ENCODE data around the gene MAEA.

Gene MAEA

DNA sequence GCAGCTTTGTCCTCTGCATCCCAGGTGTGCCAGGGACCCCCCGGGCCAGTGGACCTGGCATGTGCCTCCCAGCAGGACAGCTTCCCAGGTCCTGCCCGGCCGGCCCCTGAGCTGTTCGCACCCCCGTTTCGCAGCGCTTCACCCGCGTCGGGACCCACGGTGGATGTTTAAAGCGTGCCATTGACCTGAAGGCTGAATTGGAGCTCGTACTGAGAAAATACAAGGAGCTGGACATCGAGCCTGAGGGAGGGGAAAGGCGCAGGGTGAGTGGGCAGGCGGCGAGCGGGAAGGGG, 65.2 kb downstream of the MAEA start:
- peaks cover 0 to 58% (median 7%) of the 10 kb centered on the region in 11 experiments; a peak in 11 of 22 replicates for H3K36me3 ChIP-seq

DNA sequence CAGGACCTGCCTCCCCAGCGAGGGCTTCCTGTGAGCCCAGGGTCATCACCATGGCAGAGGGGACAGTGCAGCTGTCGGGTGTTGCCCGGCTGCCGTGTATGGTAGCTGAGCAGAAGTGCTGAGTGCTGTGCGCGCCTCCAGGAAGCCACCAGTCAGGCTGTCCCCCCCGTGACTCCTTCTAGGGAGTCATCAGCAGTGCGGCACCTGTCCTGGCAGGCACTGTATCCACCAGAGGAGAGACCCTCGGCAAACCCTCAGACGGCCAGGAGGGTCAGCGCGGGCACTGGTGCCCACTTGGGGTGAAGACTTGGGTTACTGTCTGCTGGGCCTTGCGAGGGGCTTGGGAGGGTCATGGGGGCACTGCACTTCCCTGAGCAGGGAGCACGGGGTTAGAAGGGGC, 65.7 kb downstream of the MAEA start:
- H3K27ac ChIP-seq = no peak overlapping the region
- H3K9ac ChIP-seq = no peak overlapping the region
- H3K4me2 ChIP-seq = no peak overlapping the region
- peaks cover 0 to 4% (median 0%) of the 10 kb centered on the region in 11 experiments; a peak in 1 of 22 replicates for H3K27me3 ChIP-seq
- H4K20me1 ChIP-seq = peaks cover 0 to 60% (median 9%) of the 10 kb centered on the region in 11 experiments; a peak in 10 of 22 replicates
- no peak overlapping the region for H3K4me3 ChIP-seq
- peaks cover 3 to 56% (median 44%) of the 10 kb centered on the region in 10 experiments for H3K4me1 ChIP-seq
- H3K9me3 ChIP-seq (replicated peaks in 1 of 11) = no peaks in the 10 kb centered on the region
- TF ChIP-seq Cebpa-rat (IDR thresholded peaks at IDR 0.05) = no peak
- H3K36me3 ChIP-seq = peaks cover 0 to 53% (median 7%) of the 10 kb centered on the region in 11 experiments; a peak in 11 of 22 replicates

More for the DNA sequence above, 65.2 kb downstream of the MAEA start:
- no peak for TF ChIP-seq Cebpa-rat (IDR thresholded peaks at IDR 0.05)
- Histone ChIP-seq H3K4me2 (no peak overlapping the region), H3K9ac (no peak overlapping the region), H3K27me3 (peaks cover 0 to 4% (median 0%) of the 10 kb centered on the region in 11 experiments; a peak in 1 of 22 replicates), H4K20me1 (peaks cover 0 to 55% (median 7%) of the 10 kb centered on the region in 11 experiments; a peak in 10 of 22 replicates), H3K4me3 (no peak overlapping the region), H3K4me1 (peaks cover 7 to 51% (median 41%) of the 10 kb centered on the region in 10 experiments), H3K27ac (no peak overlapping the region), H3K9me3 (replicated peaks in 1 of 11) (no peaks in the 10 kb centered on the region)

DNA sequence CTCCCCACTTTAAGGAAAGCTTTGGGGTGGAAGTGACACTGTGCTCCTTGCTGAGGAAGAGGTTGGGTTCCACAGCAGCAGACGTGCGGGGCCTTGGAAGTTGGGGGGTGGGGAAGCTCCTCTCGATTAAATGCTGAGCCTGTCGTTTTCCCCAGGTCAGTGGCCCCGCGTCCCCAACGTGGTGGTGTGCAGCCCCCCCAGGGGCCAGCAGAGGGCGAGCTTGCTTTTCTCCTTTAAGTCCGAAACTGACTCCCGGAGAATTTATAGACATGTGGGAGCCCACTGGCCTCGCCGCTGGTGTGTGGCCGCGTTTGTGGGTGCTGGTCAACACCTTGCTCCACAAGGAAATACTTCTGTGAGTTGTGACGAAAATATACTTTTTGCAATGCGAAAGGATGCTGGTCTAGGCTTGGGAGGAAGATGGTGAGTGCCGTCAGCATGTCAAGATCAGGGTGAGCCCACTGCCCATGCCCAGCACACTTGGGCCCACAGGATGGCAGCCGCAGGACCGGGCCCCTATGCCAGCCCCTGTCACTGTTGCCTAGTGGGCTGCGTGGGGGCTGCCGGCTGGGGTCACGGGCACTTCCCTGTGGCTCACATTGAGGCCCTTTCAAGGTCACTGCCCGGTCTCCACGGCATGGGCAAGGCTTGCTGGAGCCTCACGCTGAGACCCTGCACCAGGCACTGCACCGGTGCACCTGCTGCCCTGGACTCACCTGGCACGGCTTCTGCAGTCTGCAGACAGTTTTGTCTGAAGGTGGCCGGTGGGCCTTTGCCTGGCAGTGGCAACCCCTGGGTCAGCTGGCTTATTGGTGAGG, 66.7 kb downstream of the MAEA start:
- Histone ChIP-seq H3K4me2 (no peak overlapping the region), H3K27ac (no peak overlapping the region), H3K4me3 (no peak overlapping the region), H3K27me3 (peaks cover 0 to 4% (median 0%) of the 10 kb centered on the region in 11 experiments; a peak in 1 of 22 replicates), H3K36me3 (peaks cover 0 to 52% (median 7%) of the 10 kb centered on the region in 11 experiments; a peak in 11 of 22 replicates), H4K20me1 (peaks cover 0 to 69% (median 9%) of the 10 kb centered on the region in 11 experiments; a peak in 10 of 22 replicates), H3K9ac (no peak overlapping the region), H3K9me3 (replicated peaks in 1 of 11) (no peaks in the 10 kb centered on the region), H3K4me1 (peaks cover 0 to 53% (median 44%) of the 10 kb centered on the region in 10 experiments; a peak in 17 of 20 replicates)
- TF ChIP-seq Cebpa-rat (IDR thresholded peaks at IDR 0.05) = no peak

DNA sequence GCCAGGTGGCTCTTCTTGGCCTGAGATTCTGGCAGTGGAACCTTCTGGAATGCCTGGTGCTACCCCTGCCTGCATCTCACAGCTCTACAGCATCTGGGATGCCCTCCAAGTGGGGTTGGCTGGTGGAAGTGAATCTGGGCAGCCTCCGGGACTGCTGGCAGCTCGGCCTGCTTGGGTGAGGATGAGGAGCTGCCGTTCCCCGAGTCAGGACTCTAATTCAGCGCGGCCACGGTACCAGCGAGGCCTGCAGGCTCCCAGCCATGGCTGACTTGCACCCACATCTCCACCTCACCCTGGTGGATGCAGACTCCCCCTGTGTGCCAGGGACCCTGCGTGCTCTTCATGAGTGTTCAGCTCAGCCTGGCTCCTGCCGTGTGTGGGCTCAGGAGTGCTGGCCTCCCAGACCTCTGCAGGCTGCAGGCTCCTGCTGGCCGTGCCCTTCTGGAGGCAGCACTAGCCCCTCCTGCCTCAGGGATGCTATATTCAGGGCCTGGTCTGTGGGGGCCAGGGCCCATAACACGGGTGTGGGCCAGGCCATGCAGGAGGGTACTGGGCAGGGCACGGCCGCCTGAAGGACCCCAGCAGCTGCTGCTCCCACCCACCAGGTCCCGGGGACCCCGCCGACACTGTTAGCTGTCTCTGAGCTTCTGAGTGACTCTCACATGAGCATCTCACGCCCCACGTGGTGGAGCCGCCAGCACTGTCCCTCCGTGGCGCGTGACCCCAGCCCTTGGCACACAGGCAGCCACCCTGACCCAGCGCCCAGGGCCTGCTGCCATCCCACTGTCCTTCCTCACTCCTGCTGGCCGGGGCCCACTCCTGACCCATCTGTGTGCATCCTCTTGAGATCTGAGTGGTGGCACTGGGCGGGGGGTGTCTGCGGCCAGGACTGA, 67.9 kb downstream of the MAEA start:
- Histone ChIP-seq H3K27me3 (peaks cover 0 to 4% (median 0%) of the 10 kb centered on the region in 11 experiments; a peak in 1 of 22 replicates), H3K9ac (peak overlapping the region in 5 of 11 experiments; percentile 4 to 47 (median 10); a peak in 2 of 22 replicates), H3K4me1 (peaks cover 0 to 42% (median 35%) of the 10 kb centered on the region in 10 experiments; a peak in 16 of 20 replicates), H3K4me3 (no peak overlapping the region), H3K4me2 (peak overlapping the region in 9 of 11 experiments; percentile 41 to 76 (median 56); a peak in 14 of 22 replicates), H3K27ac (no peak overlapping the region), H4K20me1 (peaks cover 0 to 70% (median 4%) of the 10 kb centered on the region in 11 experiments; a peak in 8 of 22 replicates), H3K9me3 (replicated peaks in 1 of 11) (no peaks in the 10 kb centered on the region), H3K36me3 (peaks cover 0 to 47% (median 7%) of the 10 kb centered on the region in 11 experiments; a peak in 11 of 22 replicates)
- no peak for TF ChIP-seq Cebpa-rat (IDR thresholded peaks at IDR 0.05)

- Histone ChIP-seq H3K27ac (peak overlapping the region in 1 of 11 experiments; percentile 30; a peak in 2 of 22 replicates), H3K4me1 (peaks cover 0 to 39% (median 34%) of the 10 kb centered on the region in 10 experiments; a peak in 16 of 20 replicates), H3K27me3 (peaks cover 0 to 4% (median 0%) of the 10 kb centered on the region in 11 experiments; a peak in 1 of 22 replicates), H4K20me1 (peaks cover 0 to 65% (median 4%) of the 10 kb centered on the region in 11 experiments; a peak in 6 of 22 replicates), H3K4me3 (no peak overlapping the region), H3K4me2 (peak overlapping the region in 10 of 11 experiments; percentile 17 to 76 (median 55); a peak in 19 of 22 replicates), H3K9me3 (replicated peaks in 1 of 11) (no peaks in the 10 kb centered on the region), H3K36me3 (peaks cover 0 to 37% (median 7%) of the 10 kb centered on the region in 11 experiments; a peak in 10 of 22 replicates), H3K9ac (peak overlapping the region in 4 of 11 experiments; percentile 7 to 47 (median 26); a peak in 6 of 22 replicates)
- no peak for TF ChIP-seq Cebpa-rat (IDR thresholded peaks at IDR 0.05)
These were observed 68.9 kb downstream of the MAEA start for GRCh38 chr4:1358421-1359143.

DNA sequence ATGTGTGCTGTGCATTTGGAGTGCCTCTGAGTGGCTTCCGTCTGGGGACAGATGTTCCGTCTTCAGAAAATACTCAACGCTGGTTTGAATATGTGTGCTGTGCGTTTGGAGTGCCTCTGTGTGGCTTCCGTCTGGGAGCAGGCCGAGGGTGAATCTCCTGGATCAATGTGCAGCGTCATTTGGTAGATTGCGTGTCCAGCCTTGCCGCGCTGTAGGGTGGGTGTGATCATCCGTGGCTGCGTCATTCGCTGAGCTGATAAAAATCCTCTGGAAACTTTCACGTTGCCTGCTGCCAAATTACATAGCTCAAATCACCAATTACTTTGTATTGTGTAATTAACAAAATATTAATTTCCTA, 69.4 kb downstream of the MAEA start:
- Histone ChIP-seq H3K9me3 (replicated peaks in 1 of 11) (no peaks in the 10 kb centered on the region), H3K36me3 (peaks cover 0 to 36% (median 7%) of the 10 kb centered on the region in 11 experiments; a peak in 10 of 22 replicates), H3K27me3 (peaks cover 0 to 4% (median 0%) of the 10 kb centered on the region in 11 experiments; a peak in 1 of 22 replicates), H4K20me1 (peaks cover 0 to 69% (median 4%) of the 10 kb centered on the region in 11 experiments; a peak in 7 of 22 replicates), H3K27ac (peak overlapping the region in 3 of 11 experiments; percentile 12 to 34 (median 30); a peak in 3 of 22 replicates), H3K4me1 (peaks cover 0 to 39% (median 34%) of the 10 kb centered on the region in 10 experiments; a peak in 16 of 20 replicates), H3K4me2 (peak overlapping the region in 10 of 11 experiments; percentile 17 to 76 (median 55); a peak in 18 of 22 replicates), H3K9ac (peak overlapping the region in 5 of 11 experiments; percentile 5 to 47 (median 17); a peak in 4 of 22 replicates), H3K4me3 (no peak overlapping the region)
- TF ChIP-seq Cebpa-rat (IDR thresholded peaks at IDR 0.05) = 0 out of 22 replicates have a peak, but pooled peaks of 1 of the 11 experiments have one; percentile 10

- H3K4me1 ChIP-seq = peaks cover 0 to 45% (median 41%) of the 10 kb centered on the region in 10 experiments; a peak in 16 of 20 replicates
- no peak overlapping the region for H3K4me3 ChIP-seq
- peak overlapping the region in 4 of 11 experiments; percentile 12 to 34 (median 22); a peak in 4 of 22 replicates for H3K27ac ChIP-seq
- H3K9me3 ChIP-seq (replicated peaks in 1 of 11) = no peaks in the 10 kb centered on the region
- peak overlapping the region in 6 of 11 experiments; percentile 5 to 47 (median 22); a peak in 4 of 22 replicates for H3K9ac ChIP-seq
- H3K27me3 ChIP-seq = peaks cover 0 to 4% (median 0%) of the 10 kb centered on the region in 11 experiments; a peak in 1 of 22 replicates
- no peak for TF ChIP-seq Cebpa-rat (IDR thresholded peaks at IDR 0.05)
- H3K36me3 ChIP-seq = peaks cover 0 to 31% (median 4%) of the 10 kb centered on the region in 11 experiments; a peak in 10 of 22 replicates
- peaks cover 0 to 71% (median 8%) of the 10 kb centered on the region in 11 experiments; a peak in 8 of 22 replicates for H4K20me1 ChIP-seq
- H3K4me2 ChIP-seq = peak overlapping the region in 9 of 11 experiments; percentile 41 to 76 (median 56); a peak in 15 of 22 replicates
These were observed 70.3 kb downstream of the MAEA start for GRCh38 chr4:1359976-1360375.
